ENCODE results near the gene POU6F1.

DNA sequence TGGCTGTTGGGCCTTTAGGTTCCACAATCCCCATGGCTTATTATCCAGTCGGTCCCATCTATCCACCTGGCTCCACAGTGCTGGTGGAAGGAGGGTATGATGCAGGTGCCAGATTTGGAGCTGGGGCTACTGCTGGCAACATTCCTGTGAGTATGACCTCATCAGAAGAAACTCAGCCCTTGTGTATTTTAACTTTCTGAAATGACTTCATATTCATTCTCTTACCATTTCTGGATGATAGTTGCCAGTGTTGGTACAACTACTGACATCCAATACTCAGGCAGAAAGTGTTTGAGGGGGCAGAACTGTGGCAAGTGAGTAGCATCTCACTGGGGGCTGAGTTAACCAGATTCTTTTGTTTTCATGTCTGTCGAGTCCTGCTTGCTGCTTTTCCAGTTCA, 23.1 kb upstream of the POU6F1 start:
- TF ChIP-seq, protein P1, sequence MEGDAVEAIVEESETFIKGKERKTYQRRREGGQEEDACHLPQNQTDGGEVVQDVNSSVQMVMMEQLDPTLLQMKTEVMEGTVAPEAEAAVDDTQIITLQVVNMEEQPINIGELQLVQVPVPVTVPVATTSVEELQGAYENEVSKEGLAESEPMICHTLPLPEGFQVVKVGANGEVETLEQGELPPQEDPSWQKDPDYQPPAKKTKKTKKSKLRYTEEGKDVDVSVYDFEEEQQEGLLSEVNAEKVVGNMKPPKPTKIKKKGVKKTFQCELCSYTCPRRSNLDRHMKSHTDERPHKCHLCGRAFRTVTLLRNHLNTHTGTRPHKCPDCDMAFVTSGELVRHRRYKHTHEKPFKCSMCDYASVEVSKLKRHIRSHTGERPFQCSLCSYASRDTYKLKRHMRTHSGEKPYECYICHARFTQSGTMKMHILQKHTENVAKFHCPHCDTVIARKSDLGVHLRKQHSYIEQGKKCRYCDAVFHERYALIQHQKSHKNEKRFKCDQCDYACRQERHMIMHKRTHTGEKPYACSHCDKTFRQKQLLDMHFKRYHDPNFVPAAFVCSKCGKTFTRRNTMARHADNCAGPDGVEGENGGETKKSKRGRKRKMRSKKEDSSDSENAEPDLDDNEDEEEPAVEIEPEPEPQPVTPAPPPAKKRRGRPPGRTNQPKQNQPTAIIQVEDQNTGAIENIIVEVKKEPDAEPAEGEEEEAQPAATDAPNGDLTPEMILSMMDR (conservative IDR thresholded peaks at IDR 0.05 in 1 of 2, IDR thresholded peaks at IDR 0.05 in 1 of 2; ENCODE audit: low read depth in 1 of 2, low read length in 2 of 2), result no peak
- no peak for TF ChIP-seq EZH2 (IDR thresholded peaks at IDR 0.05; ENCODE audit: low read length, missing control alignments)
